Gastrocnemius medialis (tissue), 4 donors: Measurements from ENCODE around the gene MSI2. TPM values are rescaled to one million over a fixed set of nuclear protein-coding genes. Genes with fewer than 3 reads are reported as not detected.

ENCODE experiments used
- ATAC-seq, 2 donors: fragments of 150-250 bp; one replicate each; pipeline ENCODE4 v1.9.1; 2016
- DNase-seq, 2 donors: peaks; one replicate each; pipeline ENCODE4 v3.0.0-alpha.2; 2019
- H3K27ac ChIP-seq, 4 donors: fragments of 200-600 bp; sonication (generic); 1 replicate in 1 of 4; 2 replicates in 3 of 4; pipeline ENCODE4 v1.5.1; 2016 to 2018; ENCODE audit warnings: mild to moderate bottlenecking in 2 of 4, moderate library complexity in 1 of 4
- H3K27me3 ChIP-seq, 3 donors: fragments of 200-600 bp; sonication (generic) in 2 of 3; 1 replicate in 1 of 3; 2 replicates in 2 of 3; pipeline versions ENCODE4 v1.5.1 to v1.6.0; 2016 to 2019; ENCODE audit warnings: mild to moderate bottlenecking in 1 of 3, moderate library complexity in 1 of 3
- H3K36me3 ChIP-seq, 2 donors: fragments of 200-600 bp; sonication (generic) in 1 of 2; one replicate each; pipeline ENCODE4 v1.5.1; 2017 to 2018
- H3K4me1 ChIP-seq, 2 donors: fragments of 200-600 bp; sonication (generic) in 1 of 2; one replicate each; pipeline ENCODE4 v1.5.1; 2016 to 2017; ENCODE audit warnings: mild to moderate bottlenecking in 2 of 2
- H3K4me3 ChIP-seq, 4 donors: fragments of 200-600 bp; sonication (generic) in 3 of 4; 1 replicate in 1 of 4; 2 replicates in 3 of 4; pipeline ENCODE4 v1.5.1; 2016 to 2019; ENCODE audit warnings: mild to moderate bottlenecking in 2 of 4
- H3K9me3 ChIP-seq, 3 donors: fragments of 200-600 bp; sonication (generic) in 2 of 3; 1 replicate in 1 of 3; 2 replicates in 2 of 3; pipeline ENCODE4 v1.5.1; 2016 to 2019
- POLR2A ChIP-seq, 2 donors: fragments of 450-650 bp; IDR thresholded peaks; one replicate each; pipeline ENCODE4 v1.6.1; 2017; ENCODE audit warnings: antibody characterized with exemption in 2 of 2, mild to moderate bottlenecking in 2 of 2, moderate library complexity in 2 of 2
- in situ Hi-C, 4 donors: fragments of 200-750 bp; cut with MboI; loops; one replicate each; pipeline versions ENCODE4 v1.15.0 to v1.8.0; 2017; ENCODE audit warnings: low sequenced_read_pairs in 4 of 4
- intact Hi-C: fragments of 100-400 bp; cut with DNase I; formaldehyde crosslinking; loops from one replicate; pipeline ENCODE4 v1.15.1; 2023; ENCODE audit warnings: low total_unique reads
- total RNA-seq, 4 donors: library from RNA; depleted of rRNA; stranded (reverse); fragments of >200 nt; gene quantifications; one replicate each; pipeline versions ENCODE4 v1.1.0 to v1.2.3, GENCODE V29; 2016
- TF ChIP-seq, protein P1 (sequence below), 5 experiments: fragments of 450-650 bp in 3 of 5; fragments of 200-600 bp in 2 of 5; sonication (generic) in 2 of 5; IDR thresholded peaks in 4 of 5; conservative IDR thresholded peaks in 1 of 5; 1 replicate in 4 of 5; 2 replicates in 1 of 5; pipeline ENCODE4 v1.5.1; 2016 to 2019; ENCODE audit warnings: antibody characterized with exemption in 5 of 5, mild to moderate bottlenecking in 3 of 5, moderate library complexity in 3 of 5

The MSI2 gene
- total RNA-seq, 4 donors from 2014 or later, result 33.1 to 66.2 (median 48.5) TPM

GRCh38 chr17:57288773-57289121 is 32.4 kb downstream of the MSI2 start:
- Histone ChIP-seq H3K27me3 (no peaks in the 10 kb centered on the region), H3K9me3 (no peaks in the 10 kb centered on the region), H3K36me3 (no peaks in the 10 kb centered on the region), H3K4me3 (peak overlapping the region; percentile 14 to 39 (median 16)), H3K27ac (peak overlapping the region; percentile 85 to 92 (median 88)), H3K4me1 (peaks cover 66 to 73% of the 10 kb centered on the region in 2 donors)
- in situ Hi-C loops (no loop called here), intact Hi-C loops (loop anchor here (5.0 to 10.0 kb wide), 4 partner anchors 79 to 286 kb away; no protein-coding TSS in a partner anchor)
- ATAC-seq (peak; percentile 69 to 73), DNase-seq (peak; percentile 37 to 65)
- TF ChIP-seq, protein P1, sequence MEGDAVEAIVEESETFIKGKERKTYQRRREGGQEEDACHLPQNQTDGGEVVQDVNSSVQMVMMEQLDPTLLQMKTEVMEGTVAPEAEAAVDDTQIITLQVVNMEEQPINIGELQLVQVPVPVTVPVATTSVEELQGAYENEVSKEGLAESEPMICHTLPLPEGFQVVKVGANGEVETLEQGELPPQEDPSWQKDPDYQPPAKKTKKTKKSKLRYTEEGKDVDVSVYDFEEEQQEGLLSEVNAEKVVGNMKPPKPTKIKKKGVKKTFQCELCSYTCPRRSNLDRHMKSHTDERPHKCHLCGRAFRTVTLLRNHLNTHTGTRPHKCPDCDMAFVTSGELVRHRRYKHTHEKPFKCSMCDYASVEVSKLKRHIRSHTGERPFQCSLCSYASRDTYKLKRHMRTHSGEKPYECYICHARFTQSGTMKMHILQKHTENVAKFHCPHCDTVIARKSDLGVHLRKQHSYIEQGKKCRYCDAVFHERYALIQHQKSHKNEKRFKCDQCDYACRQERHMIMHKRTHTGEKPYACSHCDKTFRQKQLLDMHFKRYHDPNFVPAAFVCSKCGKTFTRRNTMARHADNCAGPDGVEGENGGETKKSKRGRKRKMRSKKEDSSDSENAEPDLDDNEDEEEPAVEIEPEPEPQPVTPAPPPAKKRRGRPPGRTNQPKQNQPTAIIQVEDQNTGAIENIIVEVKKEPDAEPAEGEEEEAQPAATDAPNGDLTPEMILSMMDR (IDR thresholded peaks at IDR 0.05 in 4 of 5, conservative IDR thresholded peaks at IDR 0.05 in 1 of 5), result peak in 1 of 5 experiments; percentile 23
- no peak for TF ChIP-seq POLR2A (IDR thresholded peaks at IDR 0.05)

- no peaks in the 10 kb centered on the region for H3K27me3 ChIP-seq
- H3K4me3 ChIP-seq, result peak overlapping the region in 3 of 4 donors; percentile 14 to 39 (median 15)
- peak overlapping the region; percentile 85 to 92 (median 88) for H3K27ac ChIP-seq
- no peaks in the 10 kb centered on the region for H3K36me3 ChIP-seq
- ATAC-seq, result peak; percentile 38 to 47
- TF ChIP-seq POLR2A (IDR thresholded peaks at IDR 0.05), result no peak
- TF ChIP-seq, protein P1 (IDR thresholded peaks at IDR 0.05 in 4 of 5, conservative IDR thresholded peaks at IDR 0.05 in 1 of 5), result no peak
- intact Hi-C loops, result loop anchor here (5.0 to 10.0 kb wide), 4 partner anchors 78 to 286 kb away; no protein-coding TSS in a partner anchor
- in situ Hi-C loops, result no loop called here
- H3K9me3 ChIP-seq, result no peaks in the 10 kb centered on the region
- DNase-seq, result peak in 1 of 2 donors; percentile 48
- H3K4me1 ChIP-seq, result peaks cover 68 to 76% of the 10 kb centered on the region in 2 donors
These were observed 32.8 kb downstream of the MSI2 start for GRCh38 chr17:57289130-57289529.

- peaks cover 72 to 81% of the 10 kb centered on the region in 2 donors for H3K4me1 ChIP-seq
- no peak for DNase-seq
- H3K27me3 ChIP-seq, result no peaks in the 10 kb centered on the region
- TF ChIP-seq POLR2A (IDR thresholded peaks at IDR 0.05), result no peak
- TF ChIP-seq, protein P1 (IDR thresholded peaks at IDR 0.05 in 4 of 5, conservative IDR thresholded peaks at IDR 0.05 in 1 of 5), result no peak
- H3K9me3 ChIP-seq, result no peaks in the 10 kb centered on the region
- in situ Hi-C loops, result no loop called here
- intact Hi-C loops, result loop anchor here (5.0 to 10.0 kb wide), 4 partner anchors 78 to 285 kb away; no protein-coding TSS in a partner anchor
- no peak for ATAC-seq
- peak overlapping the region in 2 of 4 donors; percentile 15 to 39 for H3K4me3 ChIP-seq
- H3K27ac ChIP-seq, result peak overlapping the region; percentile 85 to 92 (median 88)
- no peaks in the 10 kb centered on the region for H3K36me3 ChIP-seq
These were observed 33.3 kb downstream of the MSI2 start for GRCh38 chr17:57289613-57290012.

DNA sequence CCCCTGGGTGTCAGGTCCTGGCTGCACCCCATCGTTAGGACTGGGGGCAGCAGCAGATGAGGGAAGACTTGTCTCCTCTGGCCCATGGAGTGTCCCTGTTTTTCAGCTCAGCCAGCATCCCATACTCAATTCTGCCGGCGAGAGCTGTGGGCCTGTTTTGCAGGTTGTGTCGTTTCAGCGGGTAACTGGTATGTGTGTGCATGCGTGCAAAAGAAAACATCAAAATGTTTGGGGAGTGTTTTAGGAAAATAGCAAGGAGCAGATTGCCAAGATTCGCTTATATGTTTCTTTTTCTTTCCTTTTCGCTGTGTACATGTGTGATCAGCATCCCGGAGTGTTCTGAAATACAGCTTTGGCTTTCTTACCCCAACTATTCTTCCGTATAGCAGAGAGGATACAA is 34.7 kb downstream of the MSI2 start:
- DNase-seq, result no peak
- intact Hi-C loops (no loop called here), in situ Hi-C loops (no loop called here)
- Histone ChIP-seq H3K9me3 (no peaks in the 10 kb centered on the region), H3K27ac (peak overlapping the region; percentile 85 to 92 (median 88)), H3K27me3 (no peaks in the 10 kb centered on the region), H3K4me3 (no peak overlapping the region), H3K36me3 (no peaks in the 10 kb centered on the region), H3K4me1 (peaks cover 72 to 82% of the 10 kb centered on the region in 2 donors)
- TF ChIP-seq, protein P1 (IDR thresholded peaks at IDR 0.05 in 4 of 5, conservative IDR thresholded peaks at IDR 0.05 in 1 of 5), result no peak
- TF ChIP-seq POLR2A (IDR thresholded peaks at IDR 0.05), result no peak
- no peak for ATAC-seq

GRCh38 chr17:57292091-57292490 is 35.8 kb downstream of the MSI2 start:
- TF ChIP-seq, protein P1 (IDR thresholded peaks at IDR 0.05 in 4 of 5, conservative IDR thresholded peaks at IDR 0.05 in 1 of 5), result no peak
- no peak for TF ChIP-seq POLR2A (IDR thresholded peaks at IDR 0.05)
- DNase-seq (no peak), ATAC-seq (no peak)
- Histone ChIP-seq H3K4me1 (peaks cover 72 to 80% of the 10 kb centered on the region in 2 donors), H3K36me3 (no peaks in the 10 kb centered on the region), H3K9me3 (no peaks in the 10 kb centered on the region), H3K4me3 (no peak overlapping the region), H3K27me3 (no peaks in the 10 kb centered on the region), H3K27ac (peak overlapping the region; percentile 4 to 91 (median 70))
- intact Hi-C loops, result no loop called here
- in situ Hi-C loops, result no loop called here
